HEK293 (cell line): Measurements from ENCODE around the gene SLX4.
A peak's percentile ranks its signal among the peaks of the same experiment; 100 is the strongest.

Source experiments
- CTCF ChIA-PET: fragments of 350-600 bp; formaldehyde crosslinking; extraction: SDS; loops from one replicate; lab custom pipeline; 2021; ENCODE audit warnings: antibody characterized with exemption; lab: Yijun Ruan, JAX
- POLR2A ChIA-PET: fragments of 300-600 bp; formaldehyde crosslinking; extraction: SDS; loops from one replicate; lab custom pipeline; 2020; ENCODE audit warnings: antibody characterized with exemption, inconsistent platforms; lab: Yijun Ruan, JAX
- H3K27ac ChIP-seq: fragments of 200-500 bp; sonication (Bioruptor generic); 2 replicates; pipeline ENCODE4 v1.5.1; 2014; ENCODE audit warnings: low read depth, low read length, control low read depth, inconsistent platforms; ENCODE audit errors: extremely low read depth
- H3K36me3 ChIP-seq, 2 experiments: fragments of 200-500 bp in 1 of 2; sonication (Bioruptor generic) in 1 of 2; 1 replicate in 1 of 2; 2 replicates in 1 of 2; pipeline ENCODE4 v1.5.1; 2014 to 2017; ENCODE audit warnings: inconsistent platforms in 2 of 2, low read length in 2 of 2; ENCODE audit not compliant: control insufficient read depth in 2 of 2, insufficient read depth in 1 of 2
- H3K4me1 ChIP-seq: fragments of 200-500 bp; sonication (Bioruptor generic); 2 replicates; pipeline ENCODE4 v1.5.1; 2014; ENCODE audit warnings: mild to moderate bottlenecking, low read length, inconsistent platforms; ENCODE audit not compliant: control insufficient read depth, insufficient read depth
- H3K4me3 ChIP-seq: 2 replicates; pipeline ENCODE4 v1.5.1; 2011; ENCODE audit warnings: low read depth, mild to moderate bottlenecking, control low read depth, low read length, moderate library complexity
- H3K9me3 ChIP-seq: fragments of 200-500 bp; sonication (Bioruptor generic); 2 replicates; pipeline ENCODE4 v1.5.1; 2014; ENCODE audit warnings: low read depth, low read length, inconsistent platforms; ENCODE audit not compliant: control insufficient read depth, insufficient read depth
- INSM2 ChIP-seq: fragments of 450-650 bp; formaldehyde crosslinking; IDR thresholded peaks from 2 replicates; pipeline ENCODE4 v1.5.1; 2016; ENCODE audit warnings: missing biosample characterization, missing genetic modification characterization
- KLF16 ChIP-seq: fragments of 450-650 bp; formaldehyde crosslinking; IDR thresholded peaks from 2 replicates; pipeline ENCODE4 v1.5.1; 2017; ENCODE audit warnings: missing biosample characterization, missing genetic modification characterization
- PATZ1 ChIP-seq: fragments of 450-650 bp; formaldehyde crosslinking; IDR thresholded peaks from 2 replicates; pipeline ENCODE4 v1.5.1; 2016; ENCODE audit warnings: missing biosample characterization, missing genetic modification characterization
- PRDM1 ChIP-seq: fragments of 450-650 bp; formaldehyde crosslinking; IDR thresholded peaks from 2 replicates; pipeline ENCODE4; 2016; ENCODE audit warnings: missing biosample characterization, missing genetic modification characterization
- SP7 ChIP-seq: fragments of 450-650 bp; formaldehyde crosslinking; IDR thresholded peaks from 2 replicates; pipeline ENCODE4 v1.5.1; 2016; ENCODE audit warnings: missing biosample characterization, missing genetic modification characterization
- ZBTB1 ChIP-seq: fragments of 450-650 bp; formaldehyde crosslinking; IDR thresholded peaks from 2 replicates; pipeline ENCODE4 v1.5.1; 2016; ENCODE audit warnings: missing biosample characterization, missing genetic modification characterization
- ZBTB20 ChIP-seq: fragments of 450-650 bp; formaldehyde crosslinking; IDR thresholded peaks from 2 replicates; pipeline ENCODE4 v1.5.1; 2016; ENCODE audit warnings: missing biosample characterization, missing genetic modification characterization
- ZBTB8A ChIP-seq: fragments of 450-650 bp; formaldehyde crosslinking; IDR thresholded peaks from 2 replicates; pipeline ENCODE4 v1.5.1; 2016; ENCODE audit warnings: missing biosample characterization, missing genetic modification characterization
- ZIC2 ChIP-seq: fragments of 450-650 bp; formaldehyde crosslinking; IDR thresholded peaks from 2 replicates; pipeline ENCODE4 v1.5.1; 2016; ENCODE audit warnings: missing biosample characterization, missing genetic modification characterization
- ZNF155 ChIP-seq: fragments of 450-650 bp; formaldehyde crosslinking; IDR thresholded peaks from 2 replicates; pipeline ENCODE4 v1.5.1; 2016; ENCODE audit warnings: missing biosample characterization, missing genetic modification characterization
- ZNF19 ChIP-seq: fragments of 450-650 bp; formaldehyde crosslinking; IDR thresholded peaks from 2 replicates; pipeline ENCODE4; 2016; ENCODE audit warnings: missing biosample characterization, missing genetic modification characterization, low read depth
- ZNF37A ChIP-seq: fragments of 450-650 bp; IDR thresholded peaks from 2 replicates; pipeline ENCODE4 v1.5.1; 2018; ENCODE audit warnings: missing biosample characterization, missing genetic modification characterization
- ZNF398 ChIP-seq: fragments of 450-650 bp; formaldehyde crosslinking; IDR thresholded peaks from 2 replicates; pipeline ENCODE4 v1.5.1; 2017; ENCODE audit warnings: missing biosample characterization, missing genetic modification characterization
- ZNF433 ChIP-seq: fragments of 450-650 bp; formaldehyde crosslinking; IDR thresholded peaks from 2 replicates; pipeline ENCODE4 v1.5.1; 2016; ENCODE audit warnings: missing biosample characterization, missing genetic modification characterization, low read depth
- ZNF473 ChIP-seq: fragments of 450-650 bp; formaldehyde crosslinking; IDR thresholded peaks from 2 replicates; pipeline ENCODE4 v1.5.1; 2017; ENCODE audit warnings: missing biosample characterization, missing genetic modification characterization
- ZNF510 ChIP-seq: fragments of 450-650 bp; formaldehyde crosslinking; IDR thresholded peaks from 2 replicates; pipeline ENCODE4 v1.5.1; 2018; ENCODE audit warnings: mild to moderate bottlenecking, missing genetic modification characterization, missing biosample characterization; ENCODE audit not compliant: insufficient replicate concordance
- ZNF529 ChIP-seq: fragments of 450-650 bp; formaldehyde crosslinking; IDR thresholded peaks from 2 replicates; pipeline ENCODE4 v1.5.1; 2017; ENCODE audit warnings: missing genetic modification characterization, missing biosample characterization; ENCODE audit not compliant: insufficient replicate concordance
- ZNF596 ChIP-seq: fragments of 450-650 bp; IDR thresholded peaks from 2 replicates; pipeline ENCODE4 v1.5.0; 2018; ENCODE audit warnings: missing biosample characterization, mild to moderate bottlenecking, missing genetic modification characterization, moderate library complexity
- ZNF600 ChIP-seq: fragments of 450-650 bp; formaldehyde crosslinking; IDR thresholded peaks from 2 replicates; pipeline ENCODE4 v1.5.1; 2016; ENCODE audit warnings: missing biosample characterization, missing genetic modification characterization
- ZNF623 ChIP-seq: fragments of 450-650 bp; formaldehyde crosslinking; IDR thresholded peaks from 2 replicates; pipeline ENCODE4 v1.5.1; 2016; ENCODE audit warnings: missing biosample characterization, missing genetic modification characterization
- ZNF645 ChIP-seq: fragments of 450-650 bp; formaldehyde crosslinking; IDR thresholded peaks from 2 replicates; pipeline ENCODE4; 2016; ENCODE audit warnings: missing biosample characterization, missing genetic modification characterization
- ZNF692 ChIP-seq: fragments of 450-650 bp; formaldehyde crosslinking; IDR thresholded peaks from 2 replicates; pipeline ENCODE4 v1.5.1; 2016; ENCODE audit warnings: missing biosample characterization, missing genetic modification characterization
- ZNF707 ChIP-seq: fragments of 450-650 bp; formaldehyde crosslinking; IDR thresholded peaks from 2 replicates; pipeline ENCODE4 v1.5.1; 2016; ENCODE audit warnings: missing biosample characterization, missing genetic modification characterization
- ZNF777 ChIP-seq: fragments of 450-650 bp; formaldehyde crosslinking; IDR thresholded peaks from 2 replicates; pipeline ENCODE4 v1.5.1; 2017; ENCODE audit warnings: missing biosample characterization, missing genetic modification characterization, borderline replicate concordance
- ZSCAN16 ChIP-seq: fragments of 450-650 bp; formaldehyde crosslinking; IDR thresholded peaks from 2 replicates; pipeline ENCODE4 v1.5.1; 2016; ENCODE audit warnings: missing biosample characterization, missing genetic modification characterization

SLX4 gene

GRCh38 chr16:3580686-3581085 is 30.7 kb downstream of the SLX4 start:
- Histone ChIP-seq H3K36me3 (peaks cover 4 to 30% of the 10 kb centered on the region in 2 experiments; a peak in 2 of 3 replicates), H3K4me3 (no peak overlapping the region), H3K9me3 (no peaks in the 10 kb centered on the region), H3K4me1 (no peaks in the 10 kb centered on the region), H3K27ac (no peak overlapping the region)
- ChIA-PET CTCF (no interaction called here), POLR2A (interaction anchor here (0.5 to 0.6 kb wide), 2 partner anchors 35 to 198 kb away, joined by 3 read pairs; no protein-coding TSS in a partner anchor)
- TF ChIP-seq ZNF596 (no peak), ZNF777 (tag by site-specific recombination) (no peak), ZIC2 (peak; percentile 75), PATZ1 (tag by site-specific recombination) (0 out of 2 replicates have a peak, but pooled peaks have one; percentile 9), INSM2 (no peak), PRDM1 (tag by site-specific recombination) (no peak), ZNF692 (0 out of 2 replicates have a peak, but pooled peaks have one; percentile 20), ZBTB20 (no peak), ZBTB1 (tag by site-specific recombination) (no peak), ZNF510 (tag by site-specific recombination) (no peak), ZBTB8A (tag by site-specific recombination) (no peak), ZNF37A (tag by site-specific recombination) (no peak), SP7 (tag by site-specific recombination) (no peak), ZNF707 (tag by site-specific recombination) (no peak), ZNF529 (tag by site-specific recombination) (no peak), ZNF433 (tag by site-specific recombination) (no peak), ZNF623 (tag by site-specific recombination) (no peak), ZSCAN16 (tag by site-specific recombination) (no peak), KLF16 (tag by site-specific recombination) (no peak), ZNF473 (tag by site-specific recombination) (no peak), ZNF398 (no peak), ZNF600 (tag by site-specific recombination) (0 out of 2 replicates have a peak, but pooled peaks have one; percentile 2), ZNF645 (no peak), ZNF19 (tag by site-specific recombination) (no peak), ZNF155 (tag by site-specific recombination) (no peak)
